ENCODE results near the gene LAP3. TPM values are rescaled to one million over a fixed set of nuclear protein-coding genes. Genes with fewer than 3 reads are reported as not detected.
"Not testable (repeated sequence)": the region's sequence is repeated elsewhere in the genome, so short reads cannot be mapped to it uniquely, and the experiment has no call there.

LAP3 gene
- total RNA-seq, 1 donor from 2014 or later: 77.7 TPM

DNA sequence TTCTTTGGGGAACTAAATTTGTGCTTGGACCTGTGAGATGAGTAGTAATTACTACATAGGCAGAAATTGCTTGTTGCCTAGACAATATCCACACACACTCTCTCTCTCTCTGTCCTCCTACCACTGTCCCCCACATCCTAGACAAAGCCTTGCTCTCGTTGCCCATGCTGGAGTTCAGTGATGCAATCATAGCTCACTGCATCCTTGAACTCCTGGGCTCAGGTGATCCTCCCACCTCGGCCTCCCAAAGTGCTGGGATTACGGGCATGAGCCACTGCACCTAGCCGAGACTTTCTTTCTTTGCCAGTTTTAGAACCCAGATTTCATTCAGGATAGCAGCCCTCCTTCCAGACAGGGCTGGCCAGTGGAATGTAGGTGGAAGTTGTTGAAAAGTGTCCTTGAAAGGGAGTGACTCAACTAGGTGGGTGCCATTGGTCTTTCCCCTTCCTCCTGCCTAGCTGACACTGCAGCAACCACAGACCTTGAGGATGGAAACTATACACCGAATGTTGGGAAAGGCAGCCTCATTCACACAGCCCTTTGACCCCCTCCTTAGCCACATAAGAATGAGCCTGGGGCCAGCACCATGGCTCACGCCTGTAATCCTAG lies 16.8 kb upstream of the LAP3 start:
- intact Hi-C loops (cut with DNase I): no loop called here
- ATAC-seq (no peak), DNase-seq (ENCODE audit: low spot score) (no peak)

DNA sequence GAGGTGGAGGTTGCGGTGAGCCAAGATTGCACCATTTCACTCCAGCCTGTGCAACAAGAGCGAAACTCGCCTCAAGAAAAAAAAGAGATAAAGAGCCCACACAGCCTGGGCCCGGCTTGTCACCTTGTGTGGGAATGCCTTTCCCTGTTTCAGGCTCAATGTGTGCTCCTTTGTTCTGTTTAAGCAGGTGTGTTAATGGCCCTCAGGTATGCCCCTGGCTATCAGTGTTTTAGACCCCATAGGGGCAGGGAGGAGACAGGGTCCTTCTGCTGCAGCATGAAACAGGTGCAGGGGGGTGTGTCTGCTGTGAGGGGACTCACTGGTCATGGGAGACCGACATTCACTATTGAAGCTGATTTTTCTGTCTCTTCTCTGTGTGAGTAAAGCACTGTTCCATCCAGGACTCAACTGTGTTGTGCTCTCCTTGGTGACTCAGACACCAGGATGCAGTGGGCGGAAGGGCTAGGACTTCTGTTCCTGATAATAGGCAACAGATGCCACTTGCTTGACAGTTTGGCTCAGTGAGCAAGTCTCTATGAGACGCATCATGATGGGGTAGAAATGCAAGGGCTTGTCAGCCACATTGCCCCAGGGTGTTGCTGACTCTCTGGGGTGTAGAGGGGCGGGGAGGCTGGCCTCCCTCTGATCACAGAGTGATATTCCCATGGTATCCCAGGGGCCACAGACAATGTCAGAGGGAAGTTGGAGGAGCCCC lies 15.6 kb upstream of the LAP3 start:
- no peak for ATAC-seq
- intact Hi-C loops (cut with DNase I): no loop called here
- DNase-seq (ENCODE audit: low spot score): no peak

DNA sequence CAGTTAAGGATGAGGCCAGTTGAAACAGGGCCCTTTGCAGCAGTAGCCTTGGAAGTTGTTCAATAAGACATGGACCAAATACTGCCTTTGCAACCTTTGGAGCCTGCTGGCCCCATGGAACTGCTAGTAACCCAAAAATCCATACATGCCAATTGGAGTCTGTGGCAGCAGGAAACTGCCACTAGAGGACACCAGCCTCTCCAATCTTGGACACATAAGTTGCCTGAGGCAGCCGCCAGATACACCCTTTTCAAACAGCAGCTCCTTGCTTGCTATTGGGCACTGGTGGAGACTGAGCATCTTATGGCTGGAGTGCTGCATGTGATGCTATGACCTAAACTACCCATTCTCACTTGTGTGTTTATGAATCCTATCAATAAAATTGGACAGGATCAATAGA lies 14.8 kb upstream of the LAP3 start:
- ATAC-seq (no peak), DNase-seq (ENCODE audit: low spot score) (no peak)
- intact Hi-C loops (cut with DNase I): no loop called here

DNA sequence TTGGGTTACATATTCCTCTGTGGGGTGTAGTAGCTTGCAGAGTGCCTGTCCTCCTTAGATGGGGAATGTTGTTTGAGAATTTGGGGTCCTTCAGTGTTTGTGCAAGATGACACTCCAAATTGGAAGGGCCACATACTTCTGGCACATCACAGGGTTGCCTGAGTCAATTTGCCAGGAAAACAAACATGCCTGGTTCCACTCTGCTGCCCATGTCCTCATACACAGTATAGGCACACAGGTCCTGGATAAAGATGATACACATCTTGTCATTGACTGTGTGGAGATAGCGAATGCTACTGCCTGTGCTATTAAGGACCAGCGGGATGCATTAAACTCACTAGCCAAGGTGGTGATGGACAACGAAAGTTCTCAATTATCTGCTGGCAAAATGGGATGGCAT lies 11.2 kb upstream of the LAP3 start:
- intact Hi-C loops (cut with DNase I): no loop called here
- DNase-seq (ENCODE audit: low spot score) (no peak), ATAC-seq (no peak)

DNA sequence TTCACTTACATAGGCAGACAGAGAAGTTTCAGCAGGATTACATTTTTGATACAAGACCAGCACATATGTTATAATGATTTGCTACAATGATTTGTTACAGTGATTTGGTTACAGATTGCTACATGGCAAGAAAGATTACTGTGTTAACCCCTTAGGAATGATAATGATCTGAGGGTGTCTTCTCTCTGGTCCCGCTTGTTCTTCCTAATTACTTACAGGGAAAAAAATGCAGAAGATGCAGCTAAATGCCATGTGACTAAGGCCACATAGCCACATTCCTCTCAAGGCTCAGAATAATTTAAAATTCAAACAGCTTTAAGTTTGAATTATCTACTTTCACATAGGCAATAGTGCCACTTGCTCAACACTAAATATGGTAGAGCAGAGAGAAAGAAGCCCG lies 9.7 kb upstream of the LAP3 start:
- intact Hi-C loops (cut with DNase I): no loop called here
- DNase-seq (ENCODE audit: low spot score) (no peak), ATAC-seq (no peak)

DNA sequence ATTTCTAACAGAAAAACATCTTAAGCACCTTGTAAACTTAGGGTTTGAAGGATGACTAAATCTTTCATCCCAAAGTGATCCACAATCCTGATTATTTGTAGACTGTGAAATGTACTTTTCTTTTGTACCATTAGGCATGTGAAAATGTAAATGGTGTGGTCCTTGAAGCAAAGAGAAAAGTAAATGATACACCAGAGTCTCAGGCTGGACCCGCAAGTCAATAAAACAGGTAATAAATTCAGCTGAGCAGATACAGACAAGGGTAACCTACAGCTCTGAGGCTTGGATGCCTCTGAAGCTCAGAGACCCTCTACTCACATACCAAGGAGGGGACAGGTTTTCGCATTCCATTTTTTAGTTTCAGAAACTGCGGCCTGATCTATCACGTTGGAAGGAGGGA lies 2.8 kb upstream of the LAP3 start:
- ATAC-seq (no peak), DNase-seq (ENCODE audit: low spot score) (no peak)
- intact Hi-C loops (cut with DNase I): no loop called here

DNA sequence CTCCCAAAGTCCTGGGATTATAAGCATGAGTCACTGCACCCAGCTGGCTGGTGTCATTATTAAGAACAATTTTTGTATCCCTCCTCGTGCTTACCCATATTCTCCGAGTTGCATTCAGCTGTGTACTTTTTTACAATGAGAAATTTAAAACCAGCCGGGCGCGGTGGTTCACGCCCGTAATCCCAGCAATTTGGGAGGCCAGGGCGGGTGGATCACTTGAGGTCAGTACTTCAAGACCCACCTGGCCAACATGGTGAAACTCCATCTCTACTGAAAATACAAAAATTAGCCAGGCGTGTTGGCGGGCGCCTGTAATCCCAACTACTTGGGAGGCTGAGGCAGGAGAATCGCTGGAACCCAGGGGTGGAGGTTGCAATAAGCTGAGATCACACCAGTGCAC lies 1.8 kb upstream of the LAP3 start:
- intact Hi-C loops (cut with DNase I); ATAC-seq; DNase-seq (ENCODE audit: low spot score): not testable (repeated sequence)

DNA sequence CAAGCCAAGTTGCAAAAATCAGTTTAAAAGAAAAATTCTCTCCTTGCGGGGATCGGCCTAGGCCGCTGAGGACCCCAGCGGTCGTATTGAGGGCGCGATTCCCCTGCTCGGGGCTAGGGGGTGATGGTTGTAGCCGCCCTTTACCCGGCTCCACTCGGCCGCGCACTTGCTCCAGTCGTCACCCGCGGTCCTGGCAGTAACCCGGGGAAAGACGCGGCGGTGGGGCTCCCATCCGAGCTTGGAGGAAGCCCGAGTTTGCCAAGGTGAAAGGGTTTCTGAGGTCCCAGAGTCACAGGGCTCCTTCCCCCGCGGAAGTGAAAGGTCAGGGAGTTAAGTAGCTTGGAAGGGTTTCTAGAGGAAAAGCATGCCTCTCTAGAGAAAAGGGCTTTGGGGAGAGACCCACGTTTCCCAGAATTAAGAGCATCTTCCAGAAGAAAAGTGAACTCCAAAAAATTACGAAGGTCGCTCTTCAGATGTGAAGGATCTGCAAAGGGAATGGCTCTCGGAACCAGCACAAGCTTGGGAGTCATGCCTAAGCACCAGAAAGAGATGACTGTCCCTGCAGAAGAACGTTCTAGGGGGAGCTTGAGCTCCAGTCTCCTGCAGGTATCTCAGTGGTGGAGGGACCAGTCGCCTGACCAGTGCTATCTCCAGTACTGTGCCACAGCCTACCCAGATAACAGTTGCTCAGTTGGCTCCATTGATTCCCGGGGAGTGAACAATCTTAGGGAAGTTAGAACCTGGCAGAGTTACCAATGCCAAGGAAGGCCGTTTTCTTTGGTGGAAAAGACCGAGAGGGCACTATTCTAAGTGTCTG lies 875 bp downstream of the LAP3 start:
- DNase-seq (ENCODE audit: low spot score) (peak; percentile 75), ATAC-seq (peak; percentile 25)
- intact Hi-C loops (cut with DNase I): no loop called here

DNA sequence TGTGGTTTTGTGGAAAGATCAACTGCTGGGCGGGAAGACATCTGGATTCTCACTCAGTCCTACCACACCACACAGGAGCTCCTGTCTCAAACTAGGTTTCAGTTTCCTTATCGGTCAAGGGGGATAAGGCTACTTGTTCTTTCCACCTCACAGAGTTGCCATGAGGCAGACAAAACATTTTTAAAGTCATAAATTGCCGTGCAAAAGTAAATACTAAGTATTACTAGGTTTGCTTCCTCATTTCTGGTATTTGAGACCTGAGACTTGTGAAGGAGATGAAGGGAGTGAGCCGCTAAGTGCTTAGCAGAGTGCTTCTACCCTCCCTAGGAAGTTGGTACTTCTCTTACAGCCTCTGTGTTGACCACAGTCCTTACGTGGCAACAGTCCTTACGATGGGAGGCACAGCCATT lies 1.5 kb downstream of the LAP3 start:
- DNase-seq (ENCODE audit: low spot score) (no peak), ATAC-seq (no peak)
- intact Hi-C loops (cut with DNase I): no loop called here

DNA sequence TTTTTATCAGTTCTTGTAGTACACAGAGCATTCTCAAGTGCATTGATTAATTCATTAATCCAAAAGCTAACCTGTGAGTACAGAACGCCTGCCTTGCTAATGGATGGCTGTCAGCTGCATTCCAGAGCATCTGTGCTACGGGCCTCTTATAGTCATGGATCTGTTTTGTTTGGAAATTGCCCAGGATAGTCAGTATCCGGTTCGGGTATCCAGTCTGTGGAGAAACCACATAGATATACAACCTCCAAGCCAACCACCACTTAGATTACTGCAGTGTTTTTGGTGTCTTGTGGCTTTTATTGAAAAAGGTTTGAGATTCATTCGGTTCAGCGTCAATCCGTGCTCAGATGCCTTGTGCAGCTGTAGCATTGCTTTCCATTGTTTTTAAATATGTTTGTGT lies 4.0 kb downstream of the LAP3 start:
- intact Hi-C loops (cut with DNase I): no loop called here
- DNase-seq (ENCODE audit: low spot score): no peak
- ATAC-seq: no peak

DNA sequence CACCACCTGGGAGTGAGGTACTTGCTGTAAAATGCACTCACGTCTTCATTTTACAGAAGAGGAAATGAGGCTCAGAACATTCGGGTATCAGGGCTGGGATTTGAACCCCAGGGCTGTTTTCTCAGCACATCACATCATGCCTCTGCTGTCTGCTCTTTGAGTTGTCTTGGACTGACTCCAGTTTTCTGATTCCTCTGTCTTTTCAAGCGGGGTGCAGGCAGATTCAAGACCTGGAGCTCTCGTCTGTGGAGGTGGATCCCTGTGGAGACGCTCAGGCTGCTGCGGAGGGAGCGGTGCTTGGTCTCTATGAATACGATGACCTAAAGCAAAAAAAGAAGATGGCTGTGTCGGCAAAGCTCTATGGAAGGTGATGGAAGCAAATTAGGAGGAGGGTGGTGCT lies 6.3 kb downstream of the LAP3 start:
- DNase-seq (ENCODE audit: low spot score) (no peak), ATAC-seq (no peak)
- intact Hi-C loops (cut with DNase I): no loop called here

DNA sequence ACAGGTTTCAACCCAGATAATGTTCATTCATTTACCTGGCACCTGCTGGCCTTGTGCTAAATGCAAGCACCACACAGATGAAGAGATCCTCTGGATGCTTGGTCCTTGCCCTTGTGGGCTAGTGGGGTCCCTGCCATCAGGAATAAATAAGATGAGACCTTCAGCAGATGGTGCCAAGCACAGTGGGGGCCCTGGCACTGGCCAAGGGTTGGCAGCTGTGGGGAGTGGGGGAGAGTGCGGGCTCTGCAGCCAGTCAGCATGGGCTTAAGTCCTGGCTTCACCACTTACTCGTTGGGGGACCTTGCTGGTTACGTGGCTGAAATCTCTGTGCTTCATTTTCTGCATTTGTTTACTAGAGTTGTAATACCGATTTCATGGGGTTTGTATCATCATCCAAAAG lies 6.9 kb downstream of the LAP3 start:
- ATAC-seq (no peak), DNase-seq (ENCODE audit: low spot score) (no peak)
- intact Hi-C loops (cut with DNase I): no loop called here

DNA sequence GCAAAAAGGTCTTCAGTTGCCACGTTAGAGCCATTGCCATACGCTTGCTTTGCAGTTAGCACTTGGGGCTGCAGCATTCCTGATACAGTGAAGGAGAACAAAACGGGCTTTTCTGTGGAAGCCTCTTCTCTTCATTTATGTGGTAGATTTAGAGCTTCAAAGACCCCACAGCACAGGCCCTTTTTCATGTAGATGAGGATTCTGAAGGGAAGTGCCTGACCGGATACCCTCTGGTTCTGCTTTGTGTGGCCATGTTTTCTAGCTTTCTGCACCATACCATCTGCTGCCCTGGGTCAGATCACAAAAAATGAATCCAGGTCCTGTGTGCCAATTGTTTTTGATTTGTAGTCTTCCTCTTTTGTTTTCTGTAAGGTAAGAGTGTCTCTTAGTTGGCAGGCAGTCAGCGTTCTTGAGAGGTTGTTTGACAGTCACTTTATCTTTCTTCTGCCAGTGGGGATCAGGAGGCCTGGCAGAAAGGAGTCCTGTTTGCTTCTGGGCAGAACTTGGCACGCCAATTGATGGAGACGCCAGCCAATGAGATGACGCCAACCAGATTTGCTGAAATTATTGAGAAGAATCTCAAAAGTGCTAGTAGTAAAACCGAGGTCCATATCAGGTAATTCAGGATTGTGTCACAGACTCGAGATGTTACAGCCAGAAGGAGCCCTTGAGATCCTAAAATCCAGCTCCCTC lies 7.7 kb downstream of the LAP3 start:
- DNase-seq (ENCODE audit: low spot score) (no peak), ATAC-seq (no peak)
- intact Hi-C loops (cut with DNase I): no loop called here

DNA sequence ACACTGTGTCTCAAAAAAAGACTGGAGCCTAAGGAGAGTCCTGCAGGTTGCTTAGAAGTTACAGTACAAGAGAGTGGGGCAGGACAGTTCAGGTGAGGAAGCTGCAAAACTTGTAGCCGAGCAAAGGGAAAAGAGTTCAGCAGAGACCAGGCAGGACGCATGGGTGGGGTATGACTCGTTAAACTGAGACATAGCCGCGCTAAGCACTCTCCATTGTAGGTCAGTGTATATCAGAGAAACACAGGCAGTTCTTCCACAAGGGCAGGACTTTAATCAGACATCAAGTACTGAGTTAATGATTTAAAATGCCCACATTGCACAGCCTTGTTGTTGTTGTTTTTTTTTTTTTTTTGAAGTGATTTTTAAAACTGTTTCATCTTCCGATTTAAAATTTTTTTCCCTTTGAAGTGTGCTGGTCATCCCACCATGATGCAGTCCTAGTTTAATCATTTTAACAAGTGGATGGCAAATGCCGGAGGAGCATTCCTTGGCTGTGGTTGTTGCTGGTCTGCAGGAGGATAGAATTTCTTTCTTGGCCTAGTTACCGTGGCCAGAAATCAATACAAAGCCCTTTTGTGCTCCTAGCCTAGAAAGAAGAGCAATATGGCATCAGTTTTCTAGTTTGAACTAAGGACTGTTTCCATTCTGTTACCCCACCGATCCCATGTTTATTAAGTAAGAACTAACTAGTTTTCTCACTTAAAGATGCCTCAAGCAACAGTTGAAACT lies 10.3 kb downstream of the LAP3 start:
- DNase-seq (ENCODE audit: low spot score) (no peak), ATAC-seq (no peak)
- intact Hi-C loops (cut with DNase I): no loop called here

DNA sequence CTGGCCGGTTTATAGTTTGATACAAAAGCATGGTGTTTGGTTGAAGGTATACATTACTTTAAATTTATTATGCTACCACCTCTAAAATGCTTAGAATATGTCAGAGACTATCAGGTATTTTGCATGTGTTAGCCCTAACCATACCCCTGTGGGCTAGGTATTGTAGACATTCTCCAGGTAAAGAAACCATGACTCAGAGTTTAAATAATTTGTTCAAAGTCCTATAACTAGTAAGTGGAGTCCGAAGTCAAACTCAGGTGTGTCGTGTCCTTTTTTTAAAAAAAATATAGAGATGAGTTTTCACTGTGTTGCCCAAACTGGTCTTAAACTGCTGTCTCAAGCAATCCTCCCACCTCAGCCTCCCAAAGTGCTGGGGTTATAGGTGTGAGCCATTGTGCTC lies 12.4 kb downstream of the LAP3 start:
- no peak for ATAC-seq
- intact Hi-C loops (cut with DNase I): no loop called here
- no peak for DNase-seq (ENCODE audit: low spot score)

DNA sequence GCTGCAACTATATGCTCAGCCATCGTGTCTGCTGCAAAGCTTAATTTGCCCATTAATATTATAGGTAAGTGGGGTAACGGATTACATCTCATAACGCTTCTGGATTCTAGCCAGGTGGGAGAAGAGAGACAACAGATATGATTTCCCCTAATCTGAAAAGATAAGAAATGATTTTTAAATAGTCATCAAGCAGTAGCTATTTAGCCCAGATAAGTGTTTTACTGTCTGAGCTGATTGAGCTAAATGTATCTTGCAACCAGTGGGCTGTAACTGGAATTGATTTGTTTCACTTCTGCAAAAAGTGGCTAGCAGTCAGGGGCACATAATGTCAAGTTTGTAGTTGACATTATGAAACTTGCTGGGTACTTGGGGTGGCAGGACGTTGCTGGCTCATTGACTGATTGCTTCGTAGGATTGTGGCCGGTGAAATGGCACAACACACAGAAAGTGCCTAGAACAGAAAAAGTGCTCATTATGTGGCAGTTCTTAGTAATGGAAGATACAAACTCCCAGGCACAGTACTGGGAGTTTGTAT lies 18.5 kb downstream of the LAP3 start:
- intact Hi-C loops (cut with DNase I): no loop called here
- ATAC-seq: peak; percentile 39
- no peak for DNase-seq (ENCODE audit: low spot score)

DNA sequence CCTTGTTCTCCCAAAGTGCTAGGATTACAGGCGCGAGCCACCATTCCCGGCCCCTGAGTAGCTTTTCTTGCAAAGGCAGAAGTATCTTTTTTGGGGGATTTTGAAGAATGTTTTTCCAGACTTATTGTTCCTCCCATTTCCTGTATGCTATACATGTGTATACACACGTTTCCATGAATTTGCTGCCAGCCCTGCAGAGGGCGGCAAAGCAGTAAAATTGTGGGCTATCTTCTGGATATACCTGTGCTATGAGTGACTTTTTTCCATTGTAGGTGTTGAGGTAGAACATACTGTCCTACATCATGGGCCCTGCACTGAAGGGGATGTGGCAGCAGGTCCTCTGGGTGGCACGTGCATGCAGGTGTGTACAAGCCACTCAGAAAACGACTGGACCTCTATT lies 20.5 kb downstream of the LAP3 start:
- intact Hi-C loops (cut with DNase I): no loop called here
- ATAC-seq (no peak), DNase-seq (ENCODE audit: low spot score) (no peak)

DNA sequence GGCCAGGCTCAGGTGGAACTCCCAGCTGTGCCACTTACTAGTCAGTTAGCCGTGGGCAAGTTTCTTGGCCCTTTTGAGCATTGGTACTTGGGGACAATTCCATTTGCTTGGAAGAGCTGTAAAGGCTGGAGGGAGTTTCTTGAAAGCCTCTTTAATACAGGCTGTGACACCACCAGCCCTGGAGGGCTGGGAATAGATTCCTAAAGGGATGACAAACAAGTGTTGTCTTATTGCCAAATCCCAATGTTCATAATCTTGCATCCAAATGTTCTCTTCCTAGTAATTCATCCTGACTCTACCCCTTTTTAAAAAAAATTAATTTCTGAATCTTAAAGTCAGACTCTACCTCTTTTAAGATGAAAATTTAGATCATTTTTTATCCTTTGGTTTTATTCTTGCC lies 22.8 kb downstream of the LAP3 start:
- DNase-seq (ENCODE audit: low spot score) (no peak), ATAC-seq (no peak)
- intact Hi-C loops (cut with DNase I): no loop called here

DNA sequence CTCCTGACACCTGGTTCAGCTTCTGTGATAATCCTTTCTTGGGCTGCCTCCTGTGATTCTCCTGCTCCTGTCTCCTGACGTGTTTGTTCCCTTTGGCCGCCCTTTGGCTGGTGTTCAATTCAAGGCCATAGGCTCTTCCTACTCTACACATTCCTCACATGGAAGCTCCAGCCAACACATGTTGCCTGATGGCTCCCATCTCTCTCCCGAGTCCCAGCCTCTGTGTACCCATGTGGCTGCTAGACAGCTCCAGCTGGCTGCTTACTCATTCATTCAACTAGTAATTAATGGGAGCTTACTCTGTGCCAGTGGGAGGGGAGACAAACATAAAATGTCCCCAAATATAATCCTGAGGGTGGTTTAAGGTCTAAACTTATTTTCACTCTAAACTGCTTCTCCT lies 28.2 kb downstream of the LAP3 start:
- intact Hi-C loops (cut with DNase I): no loop called here
- DNase-seq (ENCODE audit: low spot score) (no peak), ATAC-seq (no peak)
